Measurements from ENCODE around the gene SMOC2.

The SMOC2 gene

DNA sequence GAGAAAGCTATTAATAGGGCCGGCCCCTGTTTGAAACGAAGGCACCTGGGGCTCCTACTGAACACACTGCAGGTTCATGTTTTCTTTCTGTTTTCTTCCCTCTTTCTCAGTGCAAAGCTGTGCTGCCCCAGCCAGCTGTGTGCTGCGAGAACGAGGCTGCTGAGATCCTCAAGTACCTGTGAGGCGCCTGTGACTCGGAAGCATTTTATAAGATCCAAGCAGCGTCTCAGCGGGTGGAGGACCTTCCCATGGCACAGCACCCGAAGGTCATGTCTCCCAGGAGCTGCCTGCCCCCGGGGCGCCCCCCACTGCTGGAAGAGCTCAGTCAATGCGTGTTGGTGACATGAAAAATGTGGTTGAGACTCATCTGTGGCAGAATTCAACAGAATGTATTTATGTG lies 66.3 kb downstream of the SMOC2 start:
- TF ChIP-seq CREB1 (IDR thresholded peaks at IDR 0.05; ENCODE audit: low read depth): no peak
- TF ChIP-seq EP300 (IDR thresholded peaks at IDR 0.05; ENCODE audit: borderline replicate concordance): no peak
- TF ChIP-seq YY1 (IDR thresholded peaks at IDR 0.05; ENCODE audit: low read depth): no peak
- no peak for TF ChIP-seq RAD21 (IDR thresholded peaks at IDR 0.05; ENCODE audit: low read depth)
- TF ChIP-seq ZBTB7A (IDR thresholded peaks at IDR 0.05; ENCODE audit: low read depth): no peak
- no peak for TF ChIP-seq USF1 (IDR thresholded peaks at IDR 0.05)
- no peak for TF ChIP-seq EGR1 (IDR thresholded peaks at IDR 0.05)
- no peak for TF ChIP-seq CEBPB (IDR thresholded peaks at IDR 0.05)
- TF ChIP-seq NFIC (IDR thresholded peaks at IDR 0.05): no peak
- no peak for TF ChIP-seq TEAD4 (IDR thresholded peaks at IDR 0.05)
- TF ChIP-seq TAF1 (IDR thresholded peaks at IDR 0.05; ENCODE audit: low read depth): no peak
- no peak for TF ChIP-seq TCF12 (IDR thresholded peaks at IDR 0.05; ENCODE audit: low read depth)
- no peak for TF ChIP-seq FOXM1 (IDR thresholded peaks at IDR 0.05; ENCODE audit: borderline replicate concordance, low read depth)
- no peak for TF ChIP-seq REST (IDR thresholded peaks at IDR 0.05; ENCODE audit: low read depth)
- TF ChIP-seq, protein P1, sequence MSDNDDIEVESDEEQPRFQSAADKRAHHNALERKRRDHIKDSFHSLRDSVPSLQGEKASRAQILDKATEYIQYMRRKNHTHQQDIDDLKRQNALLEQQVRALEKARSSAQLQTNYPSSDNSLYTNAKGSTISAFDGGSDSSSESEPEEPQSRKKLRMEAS (IDR thresholded peaks at IDR 0.05): no peak

DNA sequence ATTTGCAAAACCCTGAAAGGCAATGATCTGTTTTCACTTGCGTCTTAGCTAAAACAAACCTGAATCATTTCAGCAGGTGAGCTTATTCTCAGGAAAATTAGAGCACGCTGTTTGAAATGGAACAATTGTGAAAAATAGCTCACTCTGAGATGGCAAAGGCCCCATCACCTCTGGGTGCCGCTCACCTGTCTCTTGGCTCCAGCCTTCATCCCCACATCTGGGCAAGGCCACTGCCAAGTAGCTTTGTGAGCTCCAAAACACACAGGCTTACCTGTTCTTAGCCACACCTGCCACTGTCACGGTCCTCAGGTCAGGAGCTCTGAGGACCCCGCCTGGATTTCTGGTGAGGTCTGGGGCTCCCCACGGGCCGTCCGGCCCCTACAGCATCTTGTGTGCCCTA lies 66.7 kb downstream of the SMOC2 start:
- TF ChIP-seq RAD21 (IDR thresholded peaks at IDR 0.05; ENCODE audit: low read depth): no peak
- TF ChIP-seq EGR1 (IDR thresholded peaks at IDR 0.05): no peak
- no peak for TF ChIP-seq CEBPB (IDR thresholded peaks at IDR 0.05)
- no peak for TF ChIP-seq CREB1 (IDR thresholded peaks at IDR 0.05; ENCODE audit: low read depth)
- no peak for TF ChIP-seq TCF12 (IDR thresholded peaks at IDR 0.05; ENCODE audit: low read depth)
- TF ChIP-seq NFIC (IDR thresholded peaks at IDR 0.05): no peak
- TF ChIP-seq ZBTB7A (IDR thresholded peaks at IDR 0.05; ENCODE audit: low read depth): no peak
- no peak for TF ChIP-seq REST (IDR thresholded peaks at IDR 0.05; ENCODE audit: low read depth)
- TF ChIP-seq FOXM1 (IDR thresholded peaks at IDR 0.05; ENCODE audit: borderline replicate concordance, low read depth): no peak
- no peak for TF ChIP-seq USF1 (IDR thresholded peaks at IDR 0.05)
- TF ChIP-seq, protein P1 (IDR thresholded peaks at IDR 0.05): no peak
- no peak for TF ChIP-seq TEAD4 (IDR thresholded peaks at IDR 0.05)
- no peak for TF ChIP-seq EP300 (IDR thresholded peaks at IDR 0.05; ENCODE audit: borderline replicate concordance)

DNA sequence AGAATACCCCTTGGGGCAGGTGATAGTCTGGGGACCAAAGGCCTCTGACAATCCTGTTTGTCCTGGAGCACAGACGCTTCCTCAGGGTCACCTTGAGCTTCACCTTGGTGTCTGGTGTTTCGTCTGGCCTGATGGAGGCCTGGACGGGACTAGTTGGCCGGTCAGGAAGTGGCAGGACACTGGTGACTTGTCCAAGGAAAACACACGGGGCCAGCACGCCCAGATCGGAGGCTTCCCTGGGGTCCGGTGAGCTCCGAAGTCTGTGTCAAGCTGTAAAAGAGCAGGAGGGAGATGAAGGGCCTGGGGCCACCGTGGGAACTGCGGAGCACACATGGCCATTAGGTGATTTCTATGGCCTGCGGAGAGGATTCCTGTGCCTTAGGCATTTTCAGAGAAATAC lies 67.9 kb downstream of the SMOC2 start:
- TF ChIP-seq NFIC (IDR thresholded peaks at IDR 0.05) (no peak), RAD21 (IDR thresholded peaks at IDR 0.05; ENCODE audit: low read depth) (no peak), CREB1 (IDR thresholded peaks at IDR 0.05; ENCODE audit: low read depth) (no peak), YY1 (IDR thresholded peaks at IDR 0.05; ENCODE audit: low read depth) (no peak), EGR1 (IDR thresholded peaks at IDR 0.05) (no peak), FOXM1 (IDR thresholded peaks at IDR 0.05; ENCODE audit: borderline replicate concordance, low read depth) (no peak), ZBTB7A (IDR thresholded peaks at IDR 0.05; ENCODE audit: low read depth) (no peak), USF1 (IDR thresholded peaks at IDR 0.05) (no peak), CEBPB (IDR thresholded peaks at IDR 0.05) (no peak), TEAD4 (IDR thresholded peaks at IDR 0.05) (no peak), REST (IDR thresholded peaks at IDR 0.05; ENCODE audit: low read depth) (no peak), EP300 (IDR thresholded peaks at IDR 0.05; ENCODE audit: borderline replicate concordance) (no peak), TCF12 (IDR thresholded peaks at IDR 0.05; ENCODE audit: low read depth) (no peak), TAF1 (IDR thresholded peaks at IDR 0.05; ENCODE audit: low read depth) (no peak)
- TF ChIP-seq, protein P1 (IDR thresholded peaks at IDR 0.05): no peak

GRCh38 chr6:168513766-168514165 lies 72.8 kb downstream of the SMOC2 start:
- TF ChIP-seq EP300 (IDR thresholded peaks at IDR 0.05; ENCODE audit: borderline replicate concordance): no peak
- TF ChIP-seq EGR1 (IDR thresholded peaks at IDR 0.05): no peak
- no peak for TF ChIP-seq FOXM1 (IDR thresholded peaks at IDR 0.05; ENCODE audit: borderline replicate concordance, low read depth)
- TF ChIP-seq TEAD4 (IDR thresholded peaks at IDR 0.05): no peak
- TF ChIP-seq USF1 (IDR thresholded peaks at IDR 0.05): no peak
- TF ChIP-seq, protein P1 (IDR thresholded peaks at IDR 0.05): no peak
- TF ChIP-seq YY1 (IDR thresholded peaks at IDR 0.05; ENCODE audit: low read depth): no peak
- TF ChIP-seq RAD21 (IDR thresholded peaks at IDR 0.05; ENCODE audit: low read depth): no peak
- no peak for TF ChIP-seq ZBTB7A (IDR thresholded peaks at IDR 0.05; ENCODE audit: low read depth)
- TF ChIP-seq NFIC (IDR thresholded peaks at IDR 0.05): no peak
- TF ChIP-seq TCF12 (IDR thresholded peaks at IDR 0.05; ENCODE audit: low read depth): no peak
- TF ChIP-seq CEBPB (IDR thresholded peaks at IDR 0.05): no peak
- TF ChIP-seq CREB1 (IDR thresholded peaks at IDR 0.05; ENCODE audit: low read depth): no peak
- TF ChIP-seq REST (IDR thresholded peaks at IDR 0.05; ENCODE audit: low read depth): no peak
- TF ChIP-seq TAF1 (IDR thresholded peaks at IDR 0.05; ENCODE audit: low read depth): no peak
